ENCODE data around the gene AKAP7.

Gene AKAP7

GRCh38 chr6:131205481-131206244 is 70.4 kb downstream of the AKAP7 start:
- DNase-seq: no peak

DNA sequence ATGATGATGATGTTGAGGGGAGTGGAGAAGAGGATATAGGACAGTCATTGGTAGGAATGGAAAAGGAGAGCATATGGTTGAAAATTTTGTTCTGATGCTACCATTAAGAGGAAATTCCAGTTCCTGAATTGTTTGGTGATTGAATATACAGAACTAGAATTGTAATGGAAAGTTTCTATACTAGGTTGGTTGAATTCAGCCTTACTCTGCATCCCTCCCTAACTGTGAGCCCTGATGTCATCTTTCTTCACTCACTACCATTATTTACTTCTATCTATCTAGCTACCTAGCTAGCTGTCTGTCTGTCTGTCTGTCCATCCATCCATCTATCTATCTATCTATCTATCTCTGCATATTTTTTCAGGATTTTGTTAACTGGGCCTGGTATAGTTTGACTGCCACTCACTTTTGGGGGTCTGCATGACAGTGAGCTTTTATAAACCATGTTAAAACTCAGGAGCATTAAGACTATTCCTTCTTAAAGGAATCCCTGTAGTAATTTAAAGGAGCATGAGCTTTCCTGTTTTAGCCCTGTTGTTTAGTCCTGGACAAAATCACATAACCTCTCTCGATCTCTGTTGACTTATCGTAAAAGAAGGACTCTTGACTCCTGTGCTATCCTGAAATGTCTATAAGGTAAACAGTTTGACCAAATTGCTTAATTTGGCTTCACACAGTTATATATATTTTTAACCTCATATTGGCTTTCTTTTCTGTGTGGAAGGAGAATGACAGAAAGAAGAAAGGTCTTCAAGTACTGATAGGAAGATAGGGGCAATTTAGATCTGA is 71.4 kb downstream of the AKAP7 start:
- no peak for DNase-seq

DNA sequence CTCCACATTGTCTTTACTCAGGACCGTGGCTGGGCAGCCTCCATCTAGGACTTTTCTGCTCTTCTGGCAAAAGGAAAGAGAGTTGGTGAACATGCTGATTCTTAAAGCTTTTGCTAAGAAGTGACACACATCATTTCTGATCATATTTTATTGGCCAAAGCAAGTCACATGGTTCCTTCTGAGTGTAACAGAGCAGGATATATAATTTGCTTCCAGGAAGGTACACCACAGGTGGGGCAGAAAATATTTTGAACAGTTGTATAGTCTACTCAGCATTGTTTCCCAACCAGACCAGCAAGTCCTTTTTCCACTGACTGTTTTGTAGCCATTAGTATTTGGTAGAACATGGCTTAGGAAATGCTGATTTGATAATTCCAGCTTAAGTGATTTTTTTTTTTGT is 73.5 kb downstream of the AKAP7 start:
- no peak for DNase-seq

GRCh38 chr6:131210469-131210868 is 75.2 kb downstream of the AKAP7 start:
- DNase-seq: no peak

DNA sequence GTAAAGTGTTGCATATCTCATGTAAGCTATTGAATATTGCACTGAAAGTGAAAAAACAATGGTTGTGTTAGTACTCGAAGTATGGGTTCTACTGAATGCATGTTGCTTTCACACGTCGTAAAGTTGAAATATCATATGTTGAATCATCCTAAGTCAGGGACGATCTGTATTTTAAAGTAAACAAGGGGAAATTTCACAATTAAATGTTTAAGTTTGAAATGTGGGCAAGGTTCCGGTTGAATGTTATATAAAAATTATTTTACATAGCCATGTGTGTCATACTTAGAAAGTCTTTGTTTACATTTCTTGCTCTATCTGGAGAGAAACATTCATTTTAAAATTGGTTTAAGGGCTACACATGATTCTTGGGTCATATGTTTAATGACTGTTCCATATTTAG is 76.8 kb downstream of the AKAP7 start:
- DNase-seq: no peak

DNA sequence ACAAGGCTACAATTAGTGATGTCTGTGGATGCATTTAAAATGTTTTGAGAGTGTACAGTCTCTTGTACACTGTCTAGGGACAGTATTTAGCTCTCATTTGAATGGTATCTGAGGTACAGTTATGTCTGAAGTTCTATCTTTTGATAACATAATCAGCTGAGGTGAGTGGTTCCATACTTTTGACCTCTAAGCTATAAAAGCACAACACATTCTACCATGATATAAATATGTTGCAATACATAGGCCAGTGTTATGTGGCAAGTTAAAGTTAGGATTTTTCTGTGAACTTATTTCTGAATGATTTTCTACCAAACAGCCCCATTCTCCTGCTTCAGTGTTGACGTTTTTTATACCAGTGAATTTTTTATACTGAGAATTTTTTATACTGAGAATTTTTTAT is 77.6 kb downstream of the AKAP7 start:
- no peak for DNase-seq

DNA sequence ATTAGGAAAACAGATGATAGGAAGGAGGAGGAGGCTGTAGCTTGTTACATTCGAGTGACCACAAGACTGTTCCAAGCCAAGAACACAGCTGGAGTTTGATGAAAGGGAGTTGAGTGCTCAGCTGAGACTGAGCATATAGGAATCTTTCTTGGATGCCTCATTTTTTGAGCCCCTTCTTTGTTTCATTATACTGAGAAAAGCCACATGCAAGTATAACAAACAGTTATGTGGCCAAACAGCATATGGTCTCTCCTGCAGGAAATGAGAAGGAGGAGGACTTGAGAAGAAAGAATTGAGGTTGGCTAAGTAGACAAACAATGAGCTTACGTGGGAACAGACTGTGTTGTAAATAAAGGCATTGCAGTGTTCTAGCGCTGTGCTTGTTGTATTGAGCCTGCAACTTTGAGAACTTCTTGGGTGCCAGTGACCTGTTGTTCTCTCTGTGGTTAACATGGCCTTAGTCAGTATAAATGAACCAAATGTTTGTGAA is 78.3 kb downstream of the AKAP7 start:
- DNase-seq: no peak

DNA sequence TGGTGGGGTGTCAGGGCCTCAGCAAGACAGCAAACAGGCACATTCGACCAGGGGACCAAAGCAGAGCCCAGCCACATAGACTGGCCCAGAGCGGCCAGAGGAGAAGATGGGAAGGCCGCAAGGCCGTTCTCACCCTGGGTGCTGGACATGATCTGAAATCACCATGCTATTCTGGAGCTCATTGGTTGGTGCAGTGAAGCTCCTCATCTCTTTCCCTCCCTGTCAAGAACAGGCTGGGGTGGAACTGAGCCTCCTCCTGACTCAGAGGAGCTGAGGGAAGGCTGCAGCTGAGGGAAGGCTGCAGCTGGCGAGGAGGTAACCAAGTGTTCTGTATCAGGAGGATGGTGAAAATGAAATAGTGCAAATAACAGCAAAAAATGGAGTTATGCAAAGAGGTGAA is 80.0 kb downstream of the AKAP7 start:
- no peak for DNase-seq

DNA sequence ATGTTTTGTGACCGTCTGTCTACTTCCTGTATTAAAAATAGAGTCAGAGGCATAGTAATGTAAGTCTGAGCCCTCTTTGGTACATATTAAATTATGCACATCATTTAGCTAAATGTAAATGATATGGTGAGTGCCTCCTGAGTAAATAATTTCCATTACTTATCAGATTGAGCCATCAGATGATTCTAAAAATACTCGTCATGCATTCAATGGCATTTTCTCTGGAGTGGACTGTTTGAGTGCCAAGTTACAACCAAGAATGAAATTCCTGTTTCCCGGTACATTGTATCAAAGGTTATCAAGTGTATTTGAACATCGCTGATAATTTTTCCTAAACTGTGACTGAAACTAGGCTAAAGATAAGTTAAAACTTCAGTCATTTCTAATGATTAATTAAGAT is 81.0 kb downstream of the AKAP7 start:
- DNase-seq: peak in 1 of 2 experiments; percentile 22

- DNase-seq: no peak
Observed at GRCh38 chr6:131222773-131223172, 87.5 kb downstream of the AKAP7 start.

GRCh38 chr6:131223416-131223815 is 88.1 kb downstream of the AKAP7 start:
- DNase-seq: no peak

GRCh38 chr6:131225127-131225526 is 89.9 kb downstream of the AKAP7 start:
- no peak for DNase-seq

- no peak for DNase-seq
Observed at GRCh38 chr6:131225959-131226358, 90.7 kb downstream of the AKAP7 start.

DNA sequence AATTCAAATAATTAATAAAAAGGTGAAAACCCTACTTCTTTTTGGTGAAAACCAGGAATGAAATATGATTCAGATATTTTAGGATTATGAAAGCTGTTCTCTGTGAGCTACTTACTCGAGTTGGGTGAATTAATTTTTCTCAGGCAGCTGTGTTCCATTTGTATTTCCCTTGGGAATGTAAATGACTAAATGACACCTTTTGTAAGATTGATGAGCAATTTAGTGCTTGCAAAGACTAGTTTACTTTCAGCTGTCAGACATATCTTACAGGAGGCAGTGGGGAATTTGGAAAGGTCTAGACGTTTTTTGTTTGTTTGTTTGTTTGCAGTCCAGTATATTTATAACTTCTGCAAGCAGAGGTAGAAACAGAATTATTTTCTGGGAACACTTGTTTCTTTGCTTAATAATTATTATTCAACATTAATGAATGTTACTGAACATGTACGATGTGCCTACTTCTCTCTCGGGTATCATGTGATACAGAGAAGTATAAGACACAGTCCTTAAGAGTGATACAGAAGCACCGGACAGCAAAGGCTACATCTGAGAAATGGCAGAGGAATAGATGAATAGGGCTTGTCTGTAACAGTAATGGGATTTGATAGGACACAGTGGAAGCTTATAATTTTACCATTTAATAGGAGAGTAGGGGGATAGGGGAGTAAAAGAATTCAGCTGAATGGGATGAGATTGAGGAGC is 91.3 kb downstream of the AKAP7 start:
- DNase-seq: no peak

- no peak for DNase-seq
Observed at GRCh38 chr6:131227158-131227543, 91.9 kb downstream of the AKAP7 start.

GRCh38 chr6:131231103-131231502 is 95.8 kb downstream of the AKAP7 start:
- no peak for DNase-seq

- DNase-seq: no peak
Observed at GRCh38 chr6:131231891-131232290, 96.6 kb downstream of the AKAP7 start.

GRCh38 chr6:131244942-131245341 is 109.7 kb downstream of the AKAP7 start:
- no peak for DNase-seq

GRCh38 chr6:131250122-131250521 is 114.9 kb downstream of the AKAP7 start:
- no peak for DNase-seq

- no peak for DNase-seq
Observed at GRCh38 chr6:131250936-131251335, 115.7 kb downstream of the AKAP7 start.

DNA sequence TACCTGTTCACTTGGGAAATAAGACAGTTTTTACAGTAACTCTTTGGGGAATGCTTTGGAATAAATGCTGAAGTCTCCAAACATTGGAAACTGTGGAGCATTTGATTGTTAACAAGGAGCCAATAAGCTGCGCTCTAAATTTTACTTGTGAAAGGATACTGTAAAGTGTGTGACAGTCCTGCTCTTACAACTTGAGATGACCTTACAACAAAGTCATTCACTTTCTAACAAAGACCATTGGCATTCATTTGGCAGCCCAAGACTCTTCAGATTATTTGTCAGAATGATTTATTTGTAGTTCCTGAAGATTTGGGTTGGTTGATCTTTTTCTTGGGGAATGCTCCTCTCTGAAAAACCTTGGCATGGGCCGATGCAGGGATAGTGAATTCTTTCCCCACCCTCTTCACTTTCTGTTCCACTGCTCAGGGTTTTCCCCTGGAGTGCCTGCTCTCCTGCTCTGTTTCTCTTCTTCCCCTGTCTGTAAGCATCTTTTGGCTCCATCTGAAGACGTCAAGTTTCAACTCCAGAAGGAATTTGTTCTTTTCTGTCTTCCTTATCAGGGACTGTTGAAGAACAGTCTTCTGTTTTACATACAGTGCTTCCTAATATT is 116.4 kb downstream of the AKAP7 start:
- no peak for DNase-seq

DNA sequence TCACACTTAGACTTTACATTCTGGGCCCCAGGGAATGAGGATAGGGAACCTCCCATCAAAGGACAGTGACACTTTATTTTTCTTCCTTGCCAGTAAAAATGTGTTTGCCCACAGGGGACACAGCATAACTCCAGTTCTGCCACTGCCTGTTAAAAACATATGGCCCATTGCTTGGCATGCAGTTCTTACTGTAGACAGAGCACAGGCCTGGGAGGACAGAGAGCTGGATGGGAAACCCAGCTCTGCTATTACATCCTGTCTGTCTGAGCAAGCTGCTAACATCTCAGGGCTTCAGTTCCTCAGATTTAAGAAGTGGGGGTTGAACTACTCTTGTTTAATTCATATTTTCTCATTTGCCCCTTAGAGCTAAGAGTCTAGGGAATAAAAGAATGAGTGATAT is 120.2 kb downstream of the AKAP7 start:
- no peak for DNase-seq

GRCh38 chr6:131255911-131256310 is 120.6 kb downstream of the AKAP7 start:
- DNase-seq: no peak
